Adrenal gland (tissue), 5 donors: ENCODE results near the gene DCAF6.

Source experiments
- POLR2A ChIP-seq, 2 donors: fragments of 450-650 bp; IDR thresholded peaks; one replicate each; pipeline ENCODE4 v1.6.1; 2017; ENCODE audit warnings: antibody characterized with exemption in 2 of 2, mild to moderate bottlenecking in 2 of 2, moderate library complexity in 1 of 2
- TF ChIP-seq, protein P1 (sequence below), 6 experiments: fragments of 450-650 bp in 4 of 6; fragments of 200-600 bp in 2 of 6; sonication (generic) in 1 of 6; IDR thresholded peaks; 1 replicate in 5 of 6; 2 replicates in 1 of 6; pipeline versions ENCODE4 v1.5.1 to v1.8.0; 2016 to 2021; ENCODE audit warnings: antibody characterized with exemption in 6 of 6, mild to moderate bottlenecking in 2 of 6, moderate library complexity in 1 of 6
- donor health status: DM: no; HTN: no; CAD: no.

- TF ChIP-seq, protein P1, sequence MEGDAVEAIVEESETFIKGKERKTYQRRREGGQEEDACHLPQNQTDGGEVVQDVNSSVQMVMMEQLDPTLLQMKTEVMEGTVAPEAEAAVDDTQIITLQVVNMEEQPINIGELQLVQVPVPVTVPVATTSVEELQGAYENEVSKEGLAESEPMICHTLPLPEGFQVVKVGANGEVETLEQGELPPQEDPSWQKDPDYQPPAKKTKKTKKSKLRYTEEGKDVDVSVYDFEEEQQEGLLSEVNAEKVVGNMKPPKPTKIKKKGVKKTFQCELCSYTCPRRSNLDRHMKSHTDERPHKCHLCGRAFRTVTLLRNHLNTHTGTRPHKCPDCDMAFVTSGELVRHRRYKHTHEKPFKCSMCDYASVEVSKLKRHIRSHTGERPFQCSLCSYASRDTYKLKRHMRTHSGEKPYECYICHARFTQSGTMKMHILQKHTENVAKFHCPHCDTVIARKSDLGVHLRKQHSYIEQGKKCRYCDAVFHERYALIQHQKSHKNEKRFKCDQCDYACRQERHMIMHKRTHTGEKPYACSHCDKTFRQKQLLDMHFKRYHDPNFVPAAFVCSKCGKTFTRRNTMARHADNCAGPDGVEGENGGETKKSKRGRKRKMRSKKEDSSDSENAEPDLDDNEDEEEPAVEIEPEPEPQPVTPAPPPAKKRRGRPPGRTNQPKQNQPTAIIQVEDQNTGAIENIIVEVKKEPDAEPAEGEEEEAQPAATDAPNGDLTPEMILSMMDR (IDR thresholded peaks at IDR 0.05), result no peak
- no peak for TF ChIP-seq POLR2A (IDR thresholded peaks at IDR 0.05)
Measured at GRCh38 chr1:168087696-168088095, 151.2 kb downstream of the DCAF6 start.
